ENCODE data around the gene TUBB2B. TPM values are rescaled to one million over a fixed set of nuclear protein-coding genes. Genes with fewer than 3 reads are reported as not detected.

Gene TUBB2B
- total RNA-seq, 4 donors from 2014 or later = 2.4 to 7.4 (median 4.5) TPM

DNA sequence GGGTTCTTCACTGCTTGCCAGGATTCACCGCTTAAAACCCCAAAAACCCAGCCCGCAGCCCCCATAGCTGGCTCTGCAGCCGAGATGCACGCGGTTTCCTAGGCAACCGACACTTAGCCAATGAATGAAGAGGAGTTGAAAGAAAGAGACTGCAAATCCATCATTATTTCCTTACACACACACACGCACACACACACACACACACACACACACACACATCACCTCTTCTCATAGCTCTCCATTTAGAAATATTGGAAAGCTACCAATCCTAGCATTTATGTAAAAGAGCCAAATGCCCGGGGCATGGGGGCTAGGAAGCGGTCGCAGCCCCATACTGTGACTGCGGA, 3.4 kb upstream of the TUBB2B start:
- peak overlapping the region; percentile 27 to 52 (median 40) for H3K4me3 ChIP-seq
- H3K36me3 ChIP-seq = no peaks in the 10 kb centered on the region
- H3K4me1 ChIP-seq = peaks cover 11 to 51% (median 44%) of the 10 kb centered on the region in 4 donors
- peaks cover 10 to 37% of the 10 kb centered on the region in 2 donors for H3K27me3 ChIP-seq
- H3K27ac ChIP-seq = peak overlapping the region in 3 of 4 donors; percentile 24 to 53 (median 27)
- H3K9me3 ChIP-seq = no peaks in the 10 kb centered on the region
- TF ChIP-seq, protein P1, sequence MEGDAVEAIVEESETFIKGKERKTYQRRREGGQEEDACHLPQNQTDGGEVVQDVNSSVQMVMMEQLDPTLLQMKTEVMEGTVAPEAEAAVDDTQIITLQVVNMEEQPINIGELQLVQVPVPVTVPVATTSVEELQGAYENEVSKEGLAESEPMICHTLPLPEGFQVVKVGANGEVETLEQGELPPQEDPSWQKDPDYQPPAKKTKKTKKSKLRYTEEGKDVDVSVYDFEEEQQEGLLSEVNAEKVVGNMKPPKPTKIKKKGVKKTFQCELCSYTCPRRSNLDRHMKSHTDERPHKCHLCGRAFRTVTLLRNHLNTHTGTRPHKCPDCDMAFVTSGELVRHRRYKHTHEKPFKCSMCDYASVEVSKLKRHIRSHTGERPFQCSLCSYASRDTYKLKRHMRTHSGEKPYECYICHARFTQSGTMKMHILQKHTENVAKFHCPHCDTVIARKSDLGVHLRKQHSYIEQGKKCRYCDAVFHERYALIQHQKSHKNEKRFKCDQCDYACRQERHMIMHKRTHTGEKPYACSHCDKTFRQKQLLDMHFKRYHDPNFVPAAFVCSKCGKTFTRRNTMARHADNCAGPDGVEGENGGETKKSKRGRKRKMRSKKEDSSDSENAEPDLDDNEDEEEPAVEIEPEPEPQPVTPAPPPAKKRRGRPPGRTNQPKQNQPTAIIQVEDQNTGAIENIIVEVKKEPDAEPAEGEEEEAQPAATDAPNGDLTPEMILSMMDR (IDR thresholded peaks at IDR 0.05) = no peak
- TF ChIP-seq POLR2A (IDR thresholded peaks at IDR 0.05) = no peak
- no peak for DNase-seq

DNA sequence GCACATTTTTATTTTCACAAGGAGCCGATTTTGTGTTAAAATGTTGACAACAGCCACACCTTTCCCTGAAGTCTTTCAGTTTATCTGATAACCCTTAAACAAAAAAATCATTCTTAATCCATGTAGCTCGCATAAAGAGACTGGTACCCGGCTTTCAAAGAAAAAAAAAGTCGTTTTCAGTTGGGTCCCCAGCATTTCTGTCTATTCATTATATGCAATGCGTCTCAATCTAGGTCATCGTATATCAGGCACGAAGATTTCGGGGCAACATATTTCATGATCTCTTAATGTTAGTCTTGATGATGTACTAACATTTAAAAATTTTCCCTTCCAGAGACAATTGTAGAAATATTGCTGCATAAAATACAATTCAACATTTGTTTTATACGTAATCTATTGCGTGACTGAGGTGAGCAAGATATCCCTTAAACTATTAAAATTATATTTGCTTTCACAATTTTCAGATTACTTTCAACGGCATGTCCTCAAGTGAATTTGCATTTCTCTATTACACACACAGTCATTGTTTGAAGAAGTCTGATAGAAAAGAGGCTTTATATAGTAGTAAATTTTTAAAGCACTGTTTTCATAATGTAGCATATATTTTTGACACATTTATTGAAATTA, 2.9 kb upstream of the TUBB2B start:
- Histone ChIP-seq H3K27me3 (peaks cover 10 to 37% of the 10 kb centered on the region in 2 donors), H3K36me3 (no peaks in the 10 kb centered on the region), H3K9me3 (no peaks in the 10 kb centered on the region), H3K4me3 (no peak overlapping the region), H3K27ac (no peak overlapping the region), H3K4me1 (peaks cover 11 to 51% (median 44%) of the 10 kb centered on the region in 4 donors)
- TF ChIP-seq, protein P1 (IDR thresholded peaks at IDR 0.05) = no peak
- no peak for TF ChIP-seq POLR2A (IDR thresholded peaks at IDR 0.05)
- no peak for DNase-seq

DNA sequence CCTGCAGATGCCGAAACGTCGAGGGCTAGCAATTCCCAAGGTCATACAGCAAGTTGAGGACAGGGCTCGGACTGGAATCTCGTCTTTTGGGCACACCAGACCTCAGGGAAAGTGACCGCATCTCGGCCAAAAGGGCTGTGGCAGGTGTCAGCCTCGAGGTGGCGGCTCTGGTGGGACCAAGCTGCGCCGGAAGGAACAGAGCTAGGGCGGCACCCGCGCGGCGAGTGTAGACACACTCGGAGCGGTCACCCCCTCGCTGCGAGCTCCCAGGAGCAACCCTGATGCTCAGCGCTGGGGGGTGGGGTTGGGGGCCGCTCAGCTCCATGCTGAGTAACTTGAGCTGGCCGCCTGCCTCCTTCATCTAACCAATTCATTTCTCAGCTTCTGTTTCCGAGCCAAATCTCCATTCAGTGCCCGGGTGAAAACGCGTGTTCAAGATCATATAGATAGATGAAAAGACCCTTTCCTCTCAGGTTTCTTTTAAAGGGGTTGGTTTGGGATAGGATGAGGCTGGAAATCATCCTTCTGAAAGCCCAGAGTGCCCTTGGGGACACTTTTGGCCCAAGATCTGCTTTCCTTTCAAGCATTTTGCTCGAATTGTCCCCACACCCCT, 2.2 kb upstream of the TUBB2B start:
- DNase-seq = peak in 2 of 3 donors; percentile 33 to 51
- Histone ChIP-seq H3K9me3 (no peaks in the 10 kb centered on the region), H3K27me3 (peaks cover 10 to 37% of the 10 kb centered on the region in 2 donors), H3K36me3 (no peaks in the 10 kb centered on the region), H3K27ac (no peak overlapping the region), H3K4me3 (peak overlapping the region in 2 of 4 donors; percentile 37 to 45), H3K4me1 (peaks cover 11 to 51% (median 44%) of the 10 kb centered on the region in 4 donors)
- TF ChIP-seq, protein P1 (IDR thresholded peaks at IDR 0.05) = no peak
- TF ChIP-seq POLR2A (IDR thresholded peaks at IDR 0.05) = no peak

DNA sequence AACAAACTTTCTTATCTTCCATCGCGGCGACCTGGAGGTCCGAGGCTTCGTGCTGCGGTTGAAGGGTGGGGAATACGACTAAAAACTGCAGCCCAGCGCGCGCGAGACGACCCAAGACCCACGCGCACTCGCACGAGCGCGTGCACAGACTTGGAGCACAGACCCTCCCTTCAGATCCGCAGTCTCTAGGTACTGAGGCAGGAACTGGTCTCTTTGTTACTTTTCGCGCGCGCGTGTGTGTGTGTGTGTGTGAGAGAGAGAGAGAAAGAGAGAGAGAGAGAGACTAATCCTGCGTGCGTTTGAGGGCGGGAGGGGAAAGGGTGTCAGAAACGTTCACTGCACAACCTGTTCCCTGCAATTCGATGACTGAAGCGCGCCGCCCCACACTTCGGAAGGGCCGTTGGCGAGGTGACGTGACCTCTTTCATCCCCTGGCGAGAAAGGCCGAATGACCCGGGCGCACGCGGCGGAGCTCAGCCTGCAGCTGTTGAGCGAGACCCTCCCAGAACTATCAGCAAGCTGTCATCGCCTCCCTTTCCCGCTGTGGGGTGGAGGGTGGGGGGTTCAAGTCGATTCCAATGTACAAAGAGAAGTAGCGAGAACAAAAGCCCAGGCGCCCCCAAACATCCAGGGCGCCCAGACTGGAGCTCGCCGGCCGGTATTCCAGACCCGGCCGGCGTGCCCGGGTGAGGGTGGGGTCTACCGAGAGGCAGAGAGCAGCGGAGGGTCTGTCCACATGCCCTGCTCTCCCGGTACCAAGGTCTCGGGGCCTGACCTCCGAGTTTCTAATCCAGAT, 1.5 kb upstream of the TUBB2B start:
- peak overlapping the region in 3 of 4 donors; percentile 37 to 45 (median 41) for H3K4me3 ChIP-seq
- H3K27me3 ChIP-seq = peaks cover 10 to 37% of the 10 kb centered on the region in 2 donors
- no peaks in the 10 kb centered on the region for H3K9me3 ChIP-seq
- H3K27ac ChIP-seq = no peak overlapping the region
- TF ChIP-seq, protein P1 (IDR thresholded peaks at IDR 0.05) = no peak
- TF ChIP-seq POLR2A (IDR thresholded peaks at IDR 0.05) = no peak
- H3K36me3 ChIP-seq = no peaks in the 10 kb centered on the region
- DNase-seq = peak in 1 of 3 donors; percentile 53
- H3K4me1 ChIP-seq = peaks cover 11 to 51% (median 44%) of the 10 kb centered on the region in 4 donors

DNA sequence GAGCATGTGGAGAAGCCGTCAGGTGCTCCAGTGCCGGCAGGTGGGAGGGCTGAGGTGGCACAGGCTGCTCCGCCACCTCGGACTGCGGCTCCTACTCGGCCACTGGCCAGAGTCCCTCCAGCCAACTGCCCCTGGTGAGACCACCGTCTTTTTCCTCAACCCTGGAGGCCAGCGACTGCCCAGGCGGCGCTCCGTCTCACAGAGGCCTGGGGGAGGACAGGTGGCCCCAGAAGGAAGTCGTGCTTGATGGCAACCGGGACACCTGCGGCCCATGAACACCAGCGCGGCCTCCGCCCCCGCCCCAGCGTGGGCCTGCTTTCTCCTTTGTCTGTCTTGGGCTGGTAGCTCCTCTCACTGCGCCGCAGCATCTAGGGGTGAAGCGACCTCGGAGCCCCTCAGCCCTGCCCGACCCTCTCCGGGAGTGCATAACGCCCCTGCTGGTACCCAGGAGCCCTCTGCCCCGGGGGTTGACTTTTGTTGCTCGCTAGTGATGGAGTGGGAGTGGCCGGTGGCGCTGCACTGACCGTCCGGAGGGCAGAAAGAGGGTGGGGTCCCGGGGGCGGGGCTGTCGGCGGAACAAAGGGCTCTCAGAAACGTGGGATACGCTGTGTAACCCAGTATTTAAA, 706 bp upstream of the TUBB2B start:
- no peaks in the 10 kb centered on the region for H3K9me3 ChIP-seq
- no peaks in the 10 kb centered on the region for H3K36me3 ChIP-seq
- H3K27ac ChIP-seq = no peak overlapping the region
- no peak for DNase-seq
- H3K27me3 ChIP-seq = peaks cover 10 to 37% of the 10 kb centered on the region in 2 donors
- H3K4me1 ChIP-seq = peaks cover 11 to 51% (median 44%) of the 10 kb centered on the region in 4 donors
- TF ChIP-seq POLR2A (IDR thresholded peaks at IDR 0.05) = no peak
- TF ChIP-seq, protein P1 (IDR thresholded peaks at IDR 0.05) = no peak
- H3K4me3 ChIP-seq = peak overlapping the region; percentile 11 to 45 (median 39)
